Measurements from ENCODE around the gene MTHFD2L. TPM values are rescaled to one million over a fixed set of nuclear protein-coding genes. Genes with fewer than 3 reads are reported as not detected.

Gene MTHFD2L
- total RNA-seq, 1 donor from 2014 or later: 9.5 TPM

GRCh38 chr4:74228691-74229640 is 71.0 kb downstream of the MTHFD2L start:
- no peaks in the 10 kb centered on the region for H3K36me3 ChIP-seq (ENCODE audit: control insufficient read depth, insufficient read depth, low read length)
- TF ChIP-seq CTCF (IDR thresholded peaks at IDR 0.05; ENCODE audit: insufficient read depth, low read length, poor library complexity, severe bottlenecking): peak; percentile 90
- H3K4me3 ChIP-seq (ENCODE audit: low read depth, low read length): no peak overlapping the region
- H3K27me3 ChIP-seq (ENCODE audit: control insufficient read depth, insufficient read depth, low read length): no peaks in the 10 kb centered on the region
- DNase-seq (ENCODE audit: low read depth): no peak

GRCh38 chr4:74230902-74231499 is 73.1 kb downstream of the MTHFD2L start:
- Histone ChIP-seq H3K27me3 (ENCODE audit: control insufficient read depth, insufficient read depth, low read length) (no peaks in the 10 kb centered on the region), H3K36me3 (ENCODE audit: control insufficient read depth, insufficient read depth, low read length) (no peaks in the 10 kb centered on the region), H3K4me3 (ENCODE audit: low read depth, low read length) (no peak overlapping the region)
- no peak for TF ChIP-seq CTCF (IDR thresholded peaks at IDR 0.05; ENCODE audit: insufficient read depth, low read length, poor library complexity, severe bottlenecking)
- DNase-seq (ENCODE audit: low read depth): peak; percentile 35

- no peaks in the 10 kb centered on the region for H3K27me3 ChIP-seq (ENCODE audit: control insufficient read depth, insufficient read depth, low read length)
- no peak for TF ChIP-seq CTCF (IDR thresholded peaks at IDR 0.05; ENCODE audit: insufficient read depth, low read length, poor library complexity, severe bottlenecking)
- DNase-seq (ENCODE audit: low read depth): no peak
- no peaks in the 10 kb centered on the region for H3K36me3 ChIP-seq (ENCODE audit: control insufficient read depth, insufficient read depth, low read length)
- H3K4me3 ChIP-seq (ENCODE audit: low read depth, low read length): no peak overlapping the region
Observed at GRCh38 chr4:74235135-74235534, 77.2 kb downstream of the MTHFD2L start.

- H3K27me3 ChIP-seq (ENCODE audit: control insufficient read depth, insufficient read depth, low read length): no peaks in the 10 kb centered on the region
- no peak for TF ChIP-seq CTCF (IDR thresholded peaks at IDR 0.05; ENCODE audit: insufficient read depth, low read length, poor library complexity, severe bottlenecking)
- peak; percentile 21 for DNase-seq (ENCODE audit: low read depth)
- H3K4me3 ChIP-seq (ENCODE audit: low read depth, low read length): no peak overlapping the region
- H3K36me3 ChIP-seq (ENCODE audit: control insufficient read depth, insufficient read depth, low read length): no peaks in the 10 kb centered on the region
Observed at GRCh38 chr4:74237425-74237966, 79.6 kb downstream of the MTHFD2L start.

GRCh38 chr4:74244049-74244448 is 86.1 kb downstream of the MTHFD2L start:
- no peaks in the 10 kb centered on the region for H3K27me3 ChIP-seq (ENCODE audit: control insufficient read depth, insufficient read depth, low read length)
- DNase-seq (ENCODE audit: low read depth): no peak
- no peaks in the 10 kb centered on the region for H3K36me3 ChIP-seq (ENCODE audit: control insufficient read depth, insufficient read depth, low read length)
- no peak for TF ChIP-seq CTCF (IDR thresholded peaks at IDR 0.05; ENCODE audit: insufficient read depth, low read length, poor library complexity, severe bottlenecking)
- H3K4me3 ChIP-seq (ENCODE audit: low read depth, low read length): no peak overlapping the region

All from kidney epithelial cell (primary cell).